H1 (cell line): ENCODE data around the gene HACD1. TPM values are rescaled to one million over a fixed set of nuclear protein-coding genes. Genes with fewer than 3 reads are reported as not detected.

ENCODE experiments used
- CTCF ChIA-PET: fragments of 300-600 bp; sonication (Branson Sonifier 250); formaldehyde crosslinking; loops from one replicate; lab custom pipeline; 2021; ENCODE audit not compliant: partially characterized antibody; lab: Charles Lee
- POLR2A ChIA-PET: fragments of 300-600 bp; sonication (Branson Sonifier 250); formaldehyde crosslinking; loops from one replicate; lab custom pipeline; 2021; ENCODE audit warnings: inconsistent platforms; ENCODE audit not compliant: partially characterized antibody; lab: Charles Lee
- DNase-seq, 2 experiments: peaks; one replicate each; pipeline versions ENCODE4 v3.0.0 to v3.0.0-alpha.2; 2010 to 2022; ENCODE audit warnings: low spot score in 2 of 2, low read depth in 1 of 2, mixed read lengths in 1 of 2
- FAIRE-seq: peaks from 2 replicates; lab custom pipeline; 2011; peaks lifted over from hg19 to GRCh38; lab: Jason Lieb, UNC
- H2AFZ ChIP-seq: 2 replicates; pipeline ENCODE4 v1.8.1; 2012; ENCODE audit warnings: low read length, inconsistent platforms
- H2AK5ac ChIP-seq: 2 replicates; pipeline ENCODE4 v1.6.1; 2013; ENCODE audit warnings: low read depth, low read length
- H2BK120ac ChIP-seq: replicated peaks from 2 replicates; pipeline ENCODE3; 2013; ENCODE audit warnings: low read depth, low read length, inconsistent platforms
- H2BK12ac ChIP-seq: 2 replicates; pipeline ENCODE4 v1.6.1; 2013; ENCODE audit warnings: low read depth, low read length
- H2BK15ac ChIP-seq: 2 replicates; pipeline ENCODE4 v1.6.1; 2013; ENCODE audit warnings: low read length
- H2BK20ac ChIP-seq: 2 replicates; pipeline ENCODE4 v1.6.1; 2013; ENCODE audit warnings: low read length
- H2BK5ac ChIP-seq: 2 replicates; pipeline ENCODE4 v1.6.1; 2013; ENCODE audit warnings: low read depth, low read length
- H3K14ac ChIP-seq: 2 replicates; pipeline ENCODE4 v1.6.1; 2013; ENCODE audit warnings: inconsistent platforms; ENCODE audit not compliant: insufficient read length
- H3K18ac ChIP-seq: 2 replicates; pipeline ENCODE4 v1.6.1; 2013; ENCODE audit warnings: low read length; ENCODE audit errors: extremely low read depth
- H3K23ac ChIP-seq: 2 replicates; pipeline ENCODE4 v1.6.1; 2013; ENCODE audit warnings: inconsistent platforms; ENCODE audit not compliant: insufficient read length
- H3K23me2 ChIP-seq: 2 replicates; pipeline ENCODE4 v1.6.1; 2013; ENCODE audit warnings: low read depth, low read length
- H3K27ac ChIP-seq: 2 replicates; pipeline ENCODE4 v1.6.1; 2011; ENCODE audit warnings: low read depth, low read length, inconsistent platforms
- H3K27me3 ChIP-seq, 4 experiments: replicated peaks in 1 of 4; 1 replicate in 1 of 4; 2 replicates in 3 of 4; pipeline versions ENCODE4 v1.6.1 to v1.8.1; 2011 to 2013; ENCODE audit warnings: low read length in 3 of 4, mild to moderate bottlenecking in 3 of 4, inconsistent platforms in 2 of 4, mixed read lengths in 2 of 4, moderate library complexity in 1 of 4; ENCODE audit not compliant: control insufficient read depth in 3 of 4, insufficient read depth in 3 of 4; ENCODE audit errors: extremely low read depth in 1 of 4
- H3K36me3 ChIP-seq, 4 experiments: 2 replicates each; pipeline versions ENCODE4 v1.6.1 to v1.8.1; 2011 to 2013; ENCODE audit warnings: mild to moderate bottlenecking in 4 of 4, low read length in 3 of 4, moderate library complexity in 2 of 4, control low read depth in 1 of 4, inconsistent platforms in 1 of 4; ENCODE audit not compliant: insufficient read depth in 4 of 4, control insufficient read depth in 2 of 4
- H3K4ac ChIP-seq: replicated peaks from 2 replicates; pipeline ENCODE3; 2013; ENCODE audit warnings: low read length, low read depth, mixed read lengths, inconsistent platforms; ENCODE audit not compliant: insufficient read length
- H3K4me1 ChIP-seq, 4 experiments: replicated peaks in 1 of 4; 1 replicate in 1 of 4; 2 replicates in 3 of 4; pipeline versions ENCODE4 v1.6.1 to v1.8.1; 2011 to 2013; ENCODE audit warnings: low read length in 3 of 4, inconsistent platforms in 2 of 4, mixed read lengths in 1 of 4; ENCODE audit not compliant: insufficient read depth in 4 of 4, control insufficient read depth in 3 of 4
- H3K4me2 ChIP-seq, 2 experiments: 2 replicates each; pipeline versions ENCODE4 v1.6.1 to v1.8.1; 2011 to 2013; ENCODE audit warnings: low read depth in 2 of 2, low read length in 2 of 2, control low read depth in 1 of 2, inconsistent platforms in 1 of 2, mild to moderate bottlenecking in 1 of 2; ENCODE audit not compliant: insufficient read depth in 1 of 2
- H3K4me3 ChIP-seq, 4 experiments: fragments of 200-600, 300-600 bp in 1 of 4; sonication (generic), shearing (Covaris generic), sonication (Bioruptor Twin) in 1 of 4; 2 replicates each; pipeline versions ENCODE4 v1.5.1 to v1.8.1; 2011 to 2016; ENCODE audit warnings: low read length in 4 of 4, low read depth in 3 of 4, control low read depth in 2 of 4, inconsistent platforms in 2 of 4, mild to moderate bottlenecking in 2 of 4, mixed read lengths in 1 of 4, moderate library complexity in 1 of 4; ENCODE audit not compliant: insufficient read depth in 2 of 4; ENCODE audit errors: extremely low read depth in 1 of 4
- H3K56ac ChIP-seq: replicated peaks from 2 replicates; pipeline ENCODE3; 2013; ENCODE audit warnings: low read depth, mild to moderate bottlenecking, mixed read lengths, low read length, inconsistent platforms; ENCODE audit not compliant: insufficient read length
- H3K79me1 ChIP-seq: 2 replicates; pipeline ENCODE4 v1.6.1; 2013; ENCODE audit warnings: low read depth, low read length, control low read depth
- H3K79me2 ChIP-seq, 2 experiments: 2 replicates each; pipeline versions ENCODE4 v1.6.1 to v1.8.1; 2012 to 2013; ENCODE audit warnings: low read length in 2 of 2, mild to moderate bottlenecking in 2 of 2, inconsistent platforms in 1 of 2; ENCODE audit not compliant: insufficient read depth in 2 of 2, control insufficient read depth in 1 of 2
- H3K9ac ChIP-seq, 4 experiments: replicated peaks in 1 of 4; 1 replicate in 1 of 4; 2 replicates in 3 of 4; pipeline versions ENCODE4 v1.6.1 to v1.8.1; 2011 to 2013; ENCODE audit warnings: low read depth in 3 of 4, low read length in 3 of 4, control low read depth in 2 of 4, mild to moderate bottlenecking in 2 of 4, moderate library complexity in 2 of 4, inconsistent platforms in 1 of 4; ENCODE audit errors: extremely low read depth in 1 of 4
- H3K9me3 ChIP-seq, 2 experiments: 2 replicates each; pipeline versions ENCODE4 v1.6.1 to v1.8.1; 2012 to 2013; ENCODE audit warnings: mild to moderate bottlenecking in 2 of 2, moderate library complexity in 2 of 2, control low read depth in 1 of 2, inconsistent platforms in 1 of 2, low read depth in 1 of 2, low read length in 1 of 2, mixed read lengths in 1 of 2; ENCODE audit not compliant: insufficient read depth in 2 of 2
- H4K20me1 ChIP-seq, 2 experiments: replicated peaks in 1 of 2; 2 replicates each; pipeline versions ENCODE3 to v1.8.1; 2011 to 2013; ENCODE audit warnings: inconsistent platforms in 2 of 2, low read length in 2 of 2, mild to moderate bottlenecking in 1 of 2; ENCODE audit not compliant: insufficient read depth in 2 of 2, control insufficient read depth in 1 of 2
- H4K5ac ChIP-seq: 2 replicates; pipeline ENCODE4 v1.6.1; 2013; ENCODE audit warnings: low read length, low read depth, mixed read lengths, inconsistent platforms; ENCODE audit not compliant: insufficient read length
- H4K8ac ChIP-seq: 2 replicates; pipeline ENCODE4 v1.8.0; 2013; ENCODE audit warnings: mild to moderate bottlenecking, moderate library complexity, low read length, inconsistent platforms; ENCODE audit not compliant: insufficient read depth; ENCODE audit errors: extremely low read depth
- H4K91ac ChIP-seq: replicated peaks from 2 replicates; pipeline ENCODE3; 2013; ENCODE audit warnings: low read length, mixed read lengths, inconsistent platforms; ENCODE audit not compliant: insufficient read length
- BRCA1 ChIP-seq: IDR thresholded peaks from 2 replicates; pipeline ENCODE4 v1.6.1; 2012; ENCODE audit warnings: low read depth, low read length, improper control_type of control experiment
- CBX8 ChIP-seq: fragments of 300-800, 300-1000 bp; sonication (generic); IDR thresholded peaks from 2 replicates; pipeline ENCODE4 v1.7.1; 2016; ENCODE audit warnings: low read depth, low read length, borderline replicate concordance
- CEBPB ChIP-seq: IDR thresholded peaks from 2 replicates; pipeline ENCODE4 v1.6.1; 2012; ENCODE audit warnings: low read depth, low read length
- CHD1 ChIP-seq: IDR thresholded peaks from 2 replicates; pipeline ENCODE4 v1.6.1; 2012; ENCODE audit warnings: low read depth, low read length, improper control_type of control experiment
- GTF2F1 ChIP-seq: IDR thresholded peaks from 2 replicates; pipeline ENCODE4 v1.6.1; 2012; ENCODE audit warnings: low read depth, low read length, improper control_type of control experiment, borderline replicate concordance
- HDAC6 ChIP-seq: IDR thresholded peaks from one replicate; pipeline ENCODE4 v1.7.1; 2012; ENCODE audit warnings: low read depth, mild to moderate bottlenecking, inconsistent platforms, low read length, moderate library complexity
- JUND ChIP-seq: IDR thresholded peaks from 2 replicates; pipeline ENCODE4 v1.6.1; 2011; ENCODE audit warnings: mild to moderate bottlenecking, improper control_type of control experiment, low read length
- RBBP5 ChIP-seq: IDR thresholded peaks from 2 replicates; pipeline ENCODE4 v1.7.1; 2012; ENCODE audit warnings: low read depth, mild to moderate bottlenecking, inconsistent platforms, low read length, moderate library complexity, borderline replicate concordance
- RNF2 ChIP-seq: fragments of 200-900, 300-1000 bp; sonication (generic); IDR thresholded peaks from 2 replicates; pipeline ENCODE4 v1.7.1; 2016; ENCODE audit warnings: borderline replicate concordance, low read depth, mild to moderate bottlenecking, antibody characterized with exemption, low read length; ENCODE audit not compliant: poor library complexity, severe bottlenecking; ENCODE audit errors: missing control alignments
- RXRA ChIP-seq: IDR thresholded peaks from 2 replicates; pipeline ENCODE4 v1.6.1; 2011; ENCODE audit warnings: low read depth, mild to moderate bottlenecking, low read length, moderate library complexity; ENCODE audit not compliant: insufficient read depth
- SIN3A ChIP-seq, 2 experiments: IDR thresholded peaks in 1 of 2; conservative IDR thresholded peaks in 1 of 2; 2 replicates each; pipeline ENCODE4 v1.6.1; 2011 to 2012; ENCODE audit warnings: low read length in 2 of 2, improper control_type of control experiment in 1 of 2, low read depth in 1 of 2, mild to moderate bottlenecking in 1 of 2
- SP4 ChIP-seq: IDR thresholded peaks from 2 replicates; pipeline ENCODE4 v1.6.1; 2012; ENCODE audit warnings: low read length, inconsistent platforms
- SRF ChIP-seq: IDR thresholded peaks from 2 replicates; pipeline ENCODE4 v1.6.1; 2011; ENCODE audit warnings: mild to moderate bottlenecking, low read depth, low read length, moderate library complexity
- TBP ChIP-seq: IDR thresholded peaks from 2 replicates; pipeline ENCODE4 v1.6.1; 2011; ENCODE audit warnings: low read depth, low read length, improper control_type of control experiment
- TEAD4 ChIP-seq: IDR thresholded peaks from 2 replicates; pipeline ENCODE4 v1.6.1; 2012; ENCODE audit warnings: low read depth, low read length, inconsistent platforms, mixed read lengths
- WGBS, 2 experiments: shearing (Covaris generic) in 1 of 2; methylation state at CpG; one replicate each; pipeline versions ENCODE4 v1.1.6 to v1.1.7; 2013 to 2015; ENCODE audit warnings: low lambda C conversion rate in 2 of 2, mixed read lengths in 2 of 2, inconsistent platforms in 1 of 2, low coverage in 1 of 2, missing lambda C conversion rate in 1 of 2; ENCODE audit not compliant: insufficient replicate concordance in 2 of 2, insufficient coverage in 1 of 2, insufficient read length in 1 of 2; ENCODE audit errors: extremely low coverage in 1 of 2, missing lambda C conversion rate in 1 of 2; 5-methylcytosine and 5-hydroxymethylcytosine counted together
- polyA plus RNA-seq, 7 experiments: library from polyadenylated mRNA; depleted of rRNA in 3 of 7; stranded (reverse) in 5 of 7; unstranded in 2 of 7; fragments of >200 nt in 5 of 7; fragments of 200-250 nt in 2 of 7; gene quantifications; 1 replicate in 5 of 7; 2 replicates in 1 of 7; 4 replicates in 1 of 7; pipeline versions ENCODE4 v1.2.1 to v1.2.3, GENCODE V29; 2011 to 2013; ENCODE audit warnings: missing spikeins in 2 of 7, mixed read lengths in 2 of 7
- total RNA-seq: library from RNA; stranded (reverse); fragmentation: NEBNext Ultra II Directional; extraction: Animal tissue kit (Norgen Biotek cat#: 25700); gene quantifications from 2 replicates; pipeline ENCODE4 v1.2.1, GENCODE V29; 2021

The HACD1 gene
- total and polyA plus RNA-seq, 2 of the 8 experiments (the other 6 are each of a cell fraction or from before 2014, with no cell fraction given) = 18.7 to 30.8 TPM

DNA sequence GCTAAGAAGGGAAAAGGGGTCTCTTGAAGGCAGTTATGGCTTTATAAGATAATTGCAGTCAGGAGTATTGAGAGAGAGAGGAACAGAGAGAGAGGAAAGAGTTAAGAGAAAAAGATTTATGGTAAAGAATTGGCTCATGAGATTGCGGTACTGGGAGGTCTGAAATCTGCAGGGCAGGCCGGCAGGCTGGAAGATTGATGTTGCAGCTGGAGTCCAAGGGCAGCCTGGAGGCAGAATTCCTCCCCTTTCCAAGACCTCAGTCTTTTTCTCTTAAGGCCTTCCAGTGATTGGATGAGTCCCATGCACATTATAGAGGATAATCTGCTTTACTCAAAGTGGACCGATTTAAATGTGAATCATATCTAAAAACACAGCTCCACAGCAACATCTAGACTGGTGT lies 68.4 kb downstream of the HACD1 start:
- Histone ChIP-seq H2AK5ac (no peak overlapping the region), H2BK12ac (no peak overlapping the region), H4K91ac (no peak overlapping the region), H3K23ac (no peak overlapping the region), H4K8ac (no peak overlapping the region), H3K79me2 (no peaks in the 10 kb centered on the region; a peak in 1 of 4 replicates), H2AFZ (no peak overlapping the region), H2BK15ac (no peak overlapping the region), H2BK5ac (no peak overlapping the region), H3K4me1 (no peaks in the 10 kb centered on the region), H3K56ac (no peak overlapping the region), H3K79me1 (no peaks in the 10 kb centered on the region), H3K9ac (no peak overlapping the region), H3K14ac (no peak overlapping the region), H3K18ac (no peak overlapping the region), H2BK120ac (no peak overlapping the region), H3K27me3 (no peaks in the 10 kb centered on the region), H2BK20ac (no peak overlapping the region), H3K36me3 (no peaks in the 10 kb centered on the region), H3K23me2 (no peaks in the 10 kb centered on the region; the same call in 1 of the 2 replicates), H3K4ac (no peak overlapping the region), H3K27ac (no peak overlapping the region), H4K5ac (no peak overlapping the region), H3K4me3 (no peak overlapping the region), H3K4me2 (no peak overlapping the region), H4K20me1 (no peaks in the 10 kb centered on the region), H3K9me3 (no peaks in the 10 kb centered on the region)
- WGBS, 2 experiments = 84% methylated on average over 3 of the region's 3 CpGs; no CpG with 5 or more reads in 1 of the 2 experiments
- ChIA-PET CTCF (interaction anchor here (0.7 to 1.6 kb wide), 6 partner anchors 9 to 897 kb away, joined by 3 to 6 read pairs (median 4); no protein-coding TSS in a partner anchor), POLR2A (no interaction called here)
- DNase-seq (no peak), FAIRE-seq (no peak)
- no peak for TF ChIP-seq RNF2
- TF ChIP-seq RXRA = no peak
- no peak for TF ChIP-seq CEBPB
- TF ChIP-seq GTF2F1 = no peak
- TF ChIP-seq CBX8 = no peak
- no peak for TF ChIP-seq JUND
- TF ChIP-seq SRF = no peak
- TF ChIP-seq TBP = no peak
- TF ChIP-seq SP4 = no peak
- TF ChIP-seq SIN3A (conservative IDR thresholded peaks at IDR 0.05 in 1 of 2, IDR thresholded peaks at IDR 0.05 in 1 of 2; ENCODE audit: low read depth in 1 of 2, low read length in 2 of 2) = no peak
- no peak for TF ChIP-seq RBBP5
- TF ChIP-seq CHD1 = no peak
- no peak for TF ChIP-seq BRCA1
- no peak for TF ChIP-seq TEAD4
- TF ChIP-seq HDAC6 = no peak
